ENCODE results near the gene CBX2.

Gene CBX2

GRCh38 chr17:79788455-79788854 lies 10.5 kb downstream of the CBX2 start:
- DNase-seq (ENCODE audit: low spot score): no peak

- no peak for DNase-seq (ENCODE audit: low spot score)
These were observed 11.3 kb downstream of the CBX2 start for GRCh38 chr17:79788989-79789942.

- DNase-seq (ENCODE audit: low spot score): peak; percentile 87
These were observed 12.2 kb downstream of the CBX2 start for GRCh38 chr17:79789943-79790804.

- no peak for DNase-seq (ENCODE audit: low spot score)
These were observed 13.1 kb downstream of the CBX2 start for GRCh38 chr17:79790805-79791734.

GRCh38 chr17:79791735-79792161 lies 13.8 kb downstream of the CBX2 start:
- DNase-seq (ENCODE audit: low spot score): no peak

GRCh38 chr17:79792341-79792871 lies 14.5 kb downstream of the CBX2 start:
- no peak for DNase-seq (ENCODE audit: low spot score)

GRCh38 chr17:79792984-79793923 lies 15.3 kb downstream of the CBX2 start:
- DNase-seq (ENCODE audit: low spot score): peak; percentile 91

- peak; percentile 93 for DNase-seq (ENCODE audit: low spot score)
These were observed 16.0 kb downstream of the CBX2 start for GRCh38 chr17:79793924-79794304.

- DNase-seq (ENCODE audit: low spot score): no peak
These were observed 16.9 kb downstream of the CBX2 start for GRCh38 chr17:79794659-79795511.

- no peak for DNase-seq (ENCODE audit: low spot score)
These were observed 18.0 kb downstream of the CBX2 start for GRCh38 chr17:79795795-79796443.

GRCh38 chr17:79796444-79796762 lies 18.5 kb downstream of the CBX2 start:
- no peak for DNase-seq (ENCODE audit: low spot score)

GRCh38 chr17:79796763-79797491 lies 19.0 kb downstream of the CBX2 start, which contains the start of gene CBX8:
TSS of gene CBX8 (minus strand) at chr17:79797077. CDS start at chr17:79796998, 79 bp downstream.
- peak; percentile 100 for DNase-seq (ENCODE audit: low spot score)

- DNase-seq (ENCODE audit: low spot score): peak; percentile 51
These were observed 19.7 kb downstream of the CBX2 start for GRCh38 chr17:79797492-79798298.

- DNase-seq (ENCODE audit: low spot score): no peak
These were observed 20.6 kb downstream of the CBX2 start for GRCh38 chr17:79798299-79799173.

GRCh38 chr17:79799174-79799537 lies 21.2 kb downstream of the CBX2 start:
- DNase-seq (ENCODE audit: low spot score): no peak
